MM.1S (cell line): ENCODE data around the gene NLK.

Experiments used
- DNase-seq: peaks from one replicate; pipeline ENCODE4 v3.0.0-alpha.2; 2015
- H2AFZ ChIP-seq: fragments of 300-600 bp; sonication (generic); 2 replicates; pipeline ENCODE4 v1.6.0; 2016; ENCODE audit warnings: antibody characterized with exemption, low read length
- H3F3A ChIP-seq: fragments of 300-600 bp; sonication (generic); 2 replicates; pipeline ENCODE4 v1.6.1; 2016; ENCODE audit warnings: mild to moderate bottlenecking, antibody characterized with exemption, low read length, moderate library complexity, mixed read lengths; ENCODE audit not compliant: insufficient read depth
- H3K27ac ChIP-seq: fragments of 300-600 bp; sonication (generic); 2 replicates; pipeline ENCODE4 v1.5.1; 2016; ENCODE audit warnings: mild to moderate bottlenecking, low read length
- H3K27me3 ChIP-seq: fragments of 300-600 bp; sonication (generic); replicated peaks from 2 replicates; pipeline ENCODE4 v1.6.0; 2016; ENCODE audit warnings: low read length; ENCODE audit not compliant: insufficient read depth
- H3K36me3 ChIP-seq: fragments of 300-600 bp; sonication (generic); replicated peaks from 2 replicates; pipeline ENCODE4 v1.6.1; 2016; ENCODE audit warnings: mild to moderate bottlenecking, low read length, mixed read lengths; ENCODE audit not compliant: insufficient read depth
- H3K4me1 ChIP-seq: fragments of 300-600 bp; sonication (generic); 2 replicates; pipeline ENCODE4 v1.6.1; 2016; ENCODE audit warnings: low read length, mixed read lengths
- H3K4me2 ChIP-seq: fragments of 300-600 bp; sonication (generic); 2 replicates; pipeline ENCODE4 v1.6.0; 2016; ENCODE audit warnings: low read depth, low read length
- H3K4me3 ChIP-seq: fragments of 300-600 bp; sonication (generic); 2 replicates; pipeline ENCODE4 v1.5.1; 2016; ENCODE audit warnings: low read length, mixed read lengths
- H3K79me2 ChIP-seq: fragments of 300-600 bp; sonication (generic); 2 replicates; pipeline ENCODE4 v1.6.1; 2016; ENCODE audit warnings: mixed run types, low read length, mixed read lengths
- H3K9ac ChIP-seq: fragments of 300-600 bp; sonication (generic); 2 replicates; pipeline ENCODE4 v1.6.1; 2016; ENCODE audit warnings: low read length, mixed read lengths
- H3K9me2 ChIP-seq: fragments of 300-600 bp; sonication (generic); replicated peaks from 2 replicates; pipeline ENCODE4 v1.6.1; 2016; ENCODE audit warnings: mild to moderate bottlenecking, low read length, mixed read lengths; ENCODE audit not compliant: insufficient read depth
- H3K9me3 ChIP-seq: fragments of 300-600 bp; sonication (generic); replicated peaks from 2 replicates; pipeline ENCODE4 v1.6.1; 2016; ENCODE audit warnings: mild to moderate bottlenecking, low read length, mixed read lengths; ENCODE audit not compliant: insufficient read depth
- H4K20me1 ChIP-seq: fragments of 300-600 bp; sonication (generic); 2 replicates; pipeline ENCODE4 v1.6.1; 2016; ENCODE audit warnings: mild to moderate bottlenecking, low read length, moderate library complexity, mixed read lengths; ENCODE audit not compliant: insufficient read depth
- CTCF ChIP-seq: fragments of 300-600 bp; sonication (generic); IDR thresholded peaks from 2 replicates; pipeline ENCODE4 v1.5.1; 2016; ENCODE audit warnings: antibody characterized with exemption, low read length, mixed read lengths
- EZH2 ChIP-seq: fragments of 300-600 bp; sonication (generic); optimal IDR thresholded peaks from 2 replicates; pipeline ENCODE3; 2017; ENCODE audit warnings: low read depth, mild to moderate bottlenecking, antibody characterized with exemption, low read length, mixed read lengths
- EZH2phosphoT487 ChIP-seq: fragments of 300-600 bp; sonication (generic); IDR thresholded peaks from 2 replicates; pipeline ENCODE4 v1.6.1; 2018; ENCODE audit warnings: antibody characterized with exemption, low read length

The NLK gene

DNA sequence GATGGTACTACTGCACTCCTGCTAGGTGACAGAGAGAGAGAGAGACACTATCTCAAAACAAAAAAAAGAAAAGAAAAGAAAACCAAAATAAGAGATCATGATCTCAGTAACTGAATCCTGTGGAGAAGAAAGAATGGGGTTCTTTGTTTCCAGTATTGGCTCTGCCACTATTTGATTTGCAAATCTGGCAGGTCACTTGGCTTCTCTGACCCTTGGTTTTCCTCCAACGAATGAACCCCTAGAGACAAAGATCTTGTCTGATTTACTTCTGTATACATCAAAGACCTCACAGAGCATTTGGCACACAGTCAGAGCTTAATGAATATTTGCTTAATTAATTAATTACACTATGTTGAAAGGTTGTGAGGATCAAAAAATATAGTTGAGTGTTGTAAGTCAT is 47.9 kb upstream of the NLK start:
- no peak overlapping the region for H3K9ac ChIP-seq
- no peak for DNase-seq
- H3K36me3 ChIP-seq = no peaks in the 10 kb centered on the region
- no peaks in the 10 kb centered on the region for H3K4me1 ChIP-seq
- no peaks in the 10 kb centered on the region for H3K9me3 ChIP-seq
- H3K4me3 ChIP-seq = no peak overlapping the region
- H3K9me2 ChIP-seq = no peaks in the 10 kb centered on the region
- no peak overlapping the region for H2AFZ ChIP-seq
- TF ChIP-seq EZH2 = no peak
- TF ChIP-seq EZH2phosphoT487 = no peak
- no peak for TF ChIP-seq CTCF
- H3F3A ChIP-seq = no peaks in the 10 kb centered on the region
- no peaks in the 10 kb centered on the region for H3K79me2 ChIP-seq
- H3K27ac ChIP-seq = no peak overlapping the region
- no peaks in the 10 kb centered on the region for H4K20me1 ChIP-seq
- no peak overlapping the region for H3K4me2 ChIP-seq
- no peaks in the 10 kb centered on the region for H3K27me3 ChIP-seq

DNA sequence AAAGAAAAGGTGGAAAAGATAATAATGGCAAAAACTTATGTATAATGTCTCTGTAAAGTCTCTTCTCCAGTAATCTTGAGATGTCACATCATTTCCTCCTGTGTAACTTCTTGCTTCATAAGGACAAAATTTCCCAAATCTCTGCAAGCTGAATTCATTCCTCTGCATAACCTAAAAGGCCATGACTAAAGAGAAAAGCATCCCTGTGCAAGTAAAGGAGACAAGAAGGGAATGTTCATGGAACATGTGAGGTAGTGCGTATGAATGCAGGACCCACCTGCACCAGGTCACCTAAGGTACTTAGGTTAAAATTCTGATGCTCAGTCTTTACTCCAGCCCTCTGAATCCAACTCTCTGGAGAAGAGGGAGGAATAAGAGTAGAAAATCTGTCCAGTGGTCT is 46.9 kb upstream of the NLK start:
- H3K9me2 ChIP-seq = no peaks in the 10 kb centered on the region
- no peak overlapping the region for H3K9ac ChIP-seq
- H3K27ac ChIP-seq = no peak overlapping the region
- no peaks in the 10 kb centered on the region for H3K79me2 ChIP-seq
- no peak for DNase-seq
- no peaks in the 10 kb centered on the region for H3K27me3 ChIP-seq
- H2AFZ ChIP-seq = no peak overlapping the region
- H3K4me1 ChIP-seq = no peaks in the 10 kb centered on the region
- no peak overlapping the region for H3K4me3 ChIP-seq
- no peaks in the 10 kb centered on the region for H4K20me1 ChIP-seq
- no peaks in the 10 kb centered on the region for H3K9me3 ChIP-seq
- no peaks in the 10 kb centered on the region for H3F3A ChIP-seq
- H3K36me3 ChIP-seq = no peaks in the 10 kb centered on the region
- TF ChIP-seq CTCF = no peak
- TF ChIP-seq EZH2 = no peak
- TF ChIP-seq EZH2phosphoT487 = no peak
- H3K4me2 ChIP-seq = no peak overlapping the region

DNA sequence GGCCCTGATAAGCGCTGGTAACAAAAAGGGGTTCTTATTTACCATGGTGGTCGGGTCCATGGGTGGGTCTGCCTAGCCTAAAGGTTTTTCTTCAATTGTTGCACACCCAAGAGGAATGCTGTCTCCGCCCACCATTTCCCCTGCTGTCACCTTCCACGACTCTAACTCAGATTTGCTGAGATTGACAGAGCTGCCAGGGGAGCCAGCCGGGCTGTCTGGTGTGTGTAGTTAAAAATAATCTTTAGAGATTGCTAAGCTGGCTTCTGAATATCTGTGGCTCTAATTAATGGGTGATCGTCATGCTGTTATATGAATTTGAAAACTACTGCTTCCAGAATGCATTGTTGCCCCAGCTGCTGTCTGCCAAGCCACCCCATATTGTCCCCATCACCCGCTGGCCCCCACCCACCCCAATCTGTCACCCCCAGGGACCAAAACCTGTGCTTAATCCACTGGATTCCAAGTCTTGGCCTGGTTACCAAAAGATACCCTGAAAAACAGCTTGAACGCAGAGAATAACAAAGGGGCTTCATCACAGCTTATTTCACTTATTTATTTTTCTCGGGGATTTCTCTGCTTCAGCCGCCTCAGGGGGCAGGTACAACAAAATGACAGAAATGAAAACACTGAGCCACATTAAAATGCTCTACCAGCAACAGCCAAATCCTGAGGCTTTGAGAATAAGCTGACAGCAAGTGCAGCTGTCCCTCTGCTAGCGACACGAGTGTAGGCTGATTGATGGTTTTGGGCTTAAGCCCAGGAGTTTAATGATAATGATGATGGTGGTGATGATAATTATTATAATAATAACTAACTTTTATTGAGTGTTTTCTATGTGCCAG is 46.1 kb upstream of the NLK start:
- Histone ChIP-seq H3K79me2 (no peaks in the 10 kb centered on the region), H3K4me2 (no peak overlapping the region), H3K4me3 (no peak overlapping the region), H3K9ac (no peak overlapping the region), H4K20me1 (no peaks in the 10 kb centered on the region), H3K27me3 (no peaks in the 10 kb centered on the region), H3K9me2 (no peaks in the 10 kb centered on the region), H2AFZ (no peak overlapping the region), H3K9me3 (no peaks in the 10 kb centered on the region), H3K36me3 (no peaks in the 10 kb centered on the region), H3F3A (no peaks in the 10 kb centered on the region), H3K27ac (no peak overlapping the region), H3K4me1 (no peaks in the 10 kb centered on the region)
- no peak for TF ChIP-seq EZH2phosphoT487
- TF ChIP-seq CTCF = no peak
- no peak for TF ChIP-seq EZH2
- no peak for DNase-seq
